NCI-H1417 treated with DMSO at 0.1 percent for 48 hours (cell line): ENCODE results near the gene CDT1.
"Not testable (repeated sequence)": the region's sequence is repeated elsewhere in the genome, so short reads cannot be mapped to it uniquely, and the experiment has no call there.

Source experiments
- DNase-seq: peaks from one replicate; lab custom pipeline; 2025; lab: John Stamatoyannopoulos, UW

Gene CDT1

DNA sequence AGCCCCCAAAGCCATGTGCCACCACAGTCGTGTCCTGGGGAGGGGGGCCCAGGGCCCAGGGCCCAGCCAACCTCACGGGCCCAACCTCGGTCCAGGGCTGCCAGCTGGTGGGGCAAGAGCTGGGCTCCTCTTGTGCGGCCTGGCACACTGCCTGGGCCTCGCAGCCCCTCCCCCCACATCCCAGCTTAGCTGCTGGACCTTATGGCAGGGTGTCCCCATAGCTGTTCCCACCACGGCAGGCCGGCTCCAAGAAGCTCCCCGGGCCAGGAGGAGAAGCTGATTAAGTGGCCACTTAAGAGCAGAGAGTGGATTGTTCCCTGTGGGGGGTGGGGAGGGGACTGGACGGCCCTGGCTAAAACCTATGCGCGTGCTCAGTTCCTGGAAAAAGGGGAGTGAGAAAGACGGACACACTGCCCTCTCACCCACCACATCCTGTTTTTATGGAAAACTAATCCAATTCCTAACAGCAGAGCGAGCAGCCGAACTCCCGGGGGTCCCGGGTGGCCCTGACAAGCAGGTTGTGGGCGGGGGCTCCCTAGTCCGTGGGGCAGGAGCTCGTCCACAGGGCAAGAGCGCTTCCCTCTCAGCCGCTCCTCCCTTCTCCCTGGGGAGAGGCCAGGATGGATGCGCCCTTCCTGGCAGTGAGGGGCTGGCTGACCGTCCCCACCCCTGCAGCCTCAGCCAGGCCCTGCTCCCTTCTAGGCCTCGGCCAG is 35.4 kb upstream of the CDT1 start:
- no peak for DNase-seq

DNA sequence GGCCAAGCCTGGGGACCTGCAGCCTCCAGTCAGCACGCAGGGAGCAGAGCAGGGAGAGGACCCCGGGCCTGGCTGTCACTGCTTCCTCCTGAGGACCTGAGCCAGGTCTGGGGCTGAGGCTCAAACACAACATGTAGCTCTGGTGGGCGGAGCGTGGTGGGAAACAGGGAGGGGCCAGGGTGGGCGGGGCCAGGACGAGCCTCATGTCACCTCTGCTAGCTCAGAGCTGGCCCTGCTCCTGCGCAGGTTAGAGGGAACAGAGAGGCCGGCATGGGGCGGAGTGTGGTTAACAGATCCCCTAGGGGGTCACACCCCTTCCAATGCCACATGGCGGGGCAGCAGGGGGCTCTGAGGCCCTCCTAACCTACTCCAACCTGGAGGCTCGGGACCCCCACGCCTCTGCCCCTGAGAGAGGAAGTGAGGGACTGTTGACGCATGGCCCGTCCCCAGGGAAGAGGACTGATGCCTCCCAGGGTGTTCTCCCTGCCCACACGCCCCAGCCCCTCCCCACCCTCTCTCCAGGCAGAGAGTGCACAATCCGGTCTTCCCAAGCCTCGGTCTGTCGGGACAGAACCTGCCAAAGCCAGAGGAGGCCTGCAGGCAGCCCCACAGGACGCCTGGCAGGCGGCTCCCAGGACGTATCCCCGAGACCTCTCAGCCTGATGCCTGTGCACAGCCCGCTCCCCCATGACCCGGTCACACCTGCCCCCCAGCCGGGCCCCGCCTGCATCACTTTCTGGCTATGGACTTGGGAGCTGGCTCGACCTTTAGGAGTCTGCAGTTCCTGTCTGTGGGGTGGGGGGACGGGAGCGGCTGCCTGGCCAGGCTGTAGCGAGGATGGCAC is 33.8 kb upstream of the CDT1 start:
- no peak for DNase-seq

DNA sequence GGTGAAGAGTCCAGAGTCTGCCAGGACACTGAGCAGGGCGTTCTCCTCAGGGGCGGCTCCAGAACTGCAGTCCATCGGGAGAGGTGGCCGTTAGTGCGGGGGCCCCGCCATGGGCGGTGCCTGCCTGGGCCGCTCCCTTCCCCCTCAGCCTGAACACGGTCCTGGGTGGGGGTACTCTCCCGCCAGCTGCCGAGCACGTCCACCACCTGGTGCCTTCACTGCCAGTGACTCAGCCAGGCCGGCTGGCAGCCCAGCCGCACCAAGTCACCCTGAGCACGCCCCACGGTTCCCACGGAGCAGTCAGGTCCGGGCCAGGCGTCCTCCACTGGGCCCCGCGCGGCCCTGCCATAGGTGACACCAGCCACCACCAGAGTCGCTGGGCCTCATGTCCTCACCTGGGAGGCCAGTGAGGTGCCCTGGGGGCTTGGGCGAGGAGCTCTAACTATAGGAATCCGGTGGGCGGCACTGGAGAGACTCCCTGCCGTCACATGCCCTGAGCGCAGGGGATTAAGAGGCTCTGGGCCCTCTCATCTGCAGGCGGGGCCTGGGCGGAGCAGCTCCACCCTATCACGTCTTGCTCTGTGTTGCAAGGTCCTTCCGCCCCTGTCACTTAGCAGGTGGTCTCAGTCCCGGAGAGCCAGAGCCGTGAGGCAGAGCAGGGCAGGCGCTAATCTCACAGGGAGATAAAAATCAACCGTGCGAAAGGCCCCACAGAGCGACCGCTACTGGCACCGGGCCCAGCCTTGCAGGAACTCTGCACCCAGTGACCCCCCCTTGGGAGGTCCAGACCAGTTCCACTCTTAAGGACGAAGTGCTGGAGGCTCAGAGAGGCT is 32.9 kb upstream of the CDT1 start:
- no peak for DNase-seq

DNA sequence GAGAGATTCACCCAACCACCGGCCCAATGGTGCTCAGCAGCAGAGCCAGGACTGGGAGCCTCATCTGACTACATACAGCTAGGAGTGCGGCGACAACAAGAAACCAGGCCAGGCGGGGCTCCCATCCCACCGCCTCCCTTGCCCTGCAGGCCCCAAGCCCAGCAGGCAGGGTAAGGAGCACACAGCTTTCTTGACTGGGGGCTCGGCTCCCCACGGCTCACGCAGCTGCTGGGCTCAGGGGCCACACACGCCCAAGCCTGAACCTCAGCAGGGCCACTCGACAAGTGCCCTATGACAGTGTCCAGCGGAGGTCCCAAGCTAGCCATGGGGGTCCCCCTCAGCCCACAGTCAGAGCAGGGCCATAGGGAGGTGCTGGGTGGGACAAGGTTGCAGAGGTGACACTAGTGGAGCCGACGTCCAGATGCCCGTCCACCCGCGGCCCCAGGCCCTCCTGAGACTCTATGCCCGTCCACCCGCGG is 32.3 kb upstream of the CDT1 start:
- no peak for DNase-seq

DNA sequence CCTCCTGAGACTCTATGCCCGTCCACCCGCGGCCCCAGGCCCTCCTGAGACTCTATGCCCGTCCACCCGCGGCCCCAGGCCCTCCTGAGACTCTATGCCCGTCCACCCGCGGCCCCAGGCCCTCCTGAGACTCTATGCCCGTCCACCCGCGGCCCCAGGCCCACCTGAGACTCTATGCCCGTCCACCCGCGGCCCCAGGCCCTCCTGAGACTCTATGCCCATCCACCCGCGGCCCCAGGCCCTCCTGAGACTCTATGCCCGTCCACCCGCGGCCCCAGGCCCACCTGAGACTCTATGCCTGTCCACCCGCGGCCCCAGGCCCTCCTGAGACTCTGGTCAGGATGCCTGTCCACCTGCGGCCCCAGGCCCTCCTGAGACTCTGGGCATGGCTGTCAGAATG is 31.8 kb upstream of the CDT1 start:
- DNase-seq: not testable (repeated sequence)

DNA sequence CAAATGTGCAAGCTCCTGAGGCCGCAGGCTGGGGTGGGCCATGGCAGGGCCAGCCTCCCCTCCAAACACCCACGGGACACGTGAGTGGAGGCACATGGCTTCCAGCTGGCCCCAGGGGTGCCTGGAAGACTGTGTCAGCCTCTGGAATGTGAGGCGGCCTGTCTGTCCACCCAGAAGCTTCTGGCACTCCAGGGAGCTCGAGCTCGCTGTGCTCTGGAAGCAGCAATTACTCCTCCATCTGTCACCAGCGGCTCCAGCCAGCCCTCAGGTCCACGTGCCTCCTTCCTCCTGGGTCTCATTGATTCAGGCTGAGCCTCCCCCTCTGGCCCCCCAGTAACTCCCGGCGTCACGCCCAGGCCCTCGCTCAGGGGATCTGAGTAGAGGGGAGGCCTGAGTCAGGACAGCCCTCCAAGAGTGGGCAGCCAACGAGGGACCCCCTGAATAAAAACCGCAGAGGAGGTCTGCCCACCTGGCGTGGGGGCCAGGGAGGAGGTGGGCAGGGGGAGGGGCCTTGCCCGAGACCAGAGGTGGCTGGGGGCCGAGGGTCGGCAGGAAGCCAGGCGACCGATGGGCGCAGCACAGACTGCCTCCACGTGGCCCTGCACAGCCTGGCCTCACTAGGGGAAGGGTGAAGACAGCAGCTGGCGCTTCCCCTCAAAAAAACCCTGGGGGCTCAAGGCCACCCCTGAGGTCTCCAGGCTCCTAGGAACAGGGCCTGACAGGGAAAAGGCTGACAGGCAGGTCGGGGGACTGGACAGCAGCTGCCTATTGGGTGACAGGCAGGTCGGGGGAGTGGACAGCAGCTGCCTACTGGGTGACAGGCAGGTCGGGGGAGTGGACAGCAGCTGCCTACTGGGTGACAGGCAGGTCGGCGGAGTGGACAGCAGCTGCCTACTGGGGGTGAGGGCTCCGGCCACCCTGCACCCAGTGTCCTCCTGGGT is 30.4 kb upstream of the CDT1 start:
- no peak for DNase-seq

DNA sequence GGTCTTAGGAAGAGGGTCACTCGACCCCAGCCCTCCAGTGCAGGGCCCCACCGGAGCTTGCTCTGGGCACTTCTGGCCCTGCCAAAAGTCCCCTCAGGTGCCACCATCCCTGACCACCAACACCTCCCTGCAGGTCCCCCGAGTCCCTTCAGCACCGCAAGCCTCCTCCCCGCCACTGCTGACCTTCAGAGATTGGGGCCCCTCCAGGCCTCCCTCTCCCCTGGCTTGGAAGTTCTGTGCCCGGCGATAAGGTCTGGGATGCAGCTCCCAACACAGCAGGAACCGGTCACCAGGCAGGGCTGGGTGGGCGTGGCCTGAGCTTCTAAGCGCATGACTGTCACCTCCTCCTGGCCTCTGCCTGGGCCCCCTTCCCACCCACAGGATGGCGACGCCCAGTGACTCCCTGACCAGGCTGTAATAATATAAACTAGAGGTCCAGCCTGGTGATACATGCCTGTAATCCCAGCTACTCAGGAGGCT is 29.7 kb upstream of the CDT1 start:
- no peak for DNase-seq

DNA sequence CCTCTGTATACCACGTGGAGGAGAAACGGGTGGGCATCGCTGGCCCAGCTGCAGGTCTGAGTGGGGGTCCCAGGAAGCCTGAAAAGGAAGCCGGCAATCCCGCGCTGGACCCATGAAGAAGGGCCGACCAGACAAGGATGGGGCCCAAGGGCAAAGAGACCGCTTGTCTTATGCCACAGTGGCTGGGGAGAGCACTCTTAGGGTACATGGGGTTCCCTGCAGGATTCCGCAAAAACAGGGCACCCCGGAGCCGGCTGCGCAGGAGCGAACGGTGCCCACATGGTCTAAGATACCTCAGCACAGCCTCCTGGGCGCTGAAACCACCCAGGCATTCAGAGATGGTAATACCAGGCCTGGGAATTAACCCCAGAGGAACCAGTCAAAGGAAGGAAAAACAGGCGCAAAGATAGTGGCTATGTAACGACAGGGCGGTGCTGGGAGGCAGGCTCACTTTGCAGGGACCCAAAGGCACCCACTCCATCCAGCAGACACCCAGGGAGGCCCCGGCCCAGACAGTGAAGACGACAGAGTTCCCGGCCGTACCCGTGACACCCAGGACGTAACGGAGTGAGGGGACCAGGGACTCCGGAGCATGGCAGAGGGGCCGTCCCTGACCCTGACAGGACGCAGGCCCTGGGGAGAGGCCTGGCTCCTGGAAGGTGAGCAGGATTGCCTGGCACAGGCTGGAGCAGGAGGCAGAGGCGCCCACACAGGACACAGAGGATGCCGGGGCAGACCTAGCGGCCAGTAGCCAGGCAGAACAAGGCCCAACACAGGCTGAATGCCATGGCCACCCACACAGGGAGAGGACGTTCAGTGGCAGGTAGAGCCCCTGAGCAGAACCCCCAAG is 28.8 kb upstream of the CDT1 start:
- DNase-seq: no peak

DNA sequence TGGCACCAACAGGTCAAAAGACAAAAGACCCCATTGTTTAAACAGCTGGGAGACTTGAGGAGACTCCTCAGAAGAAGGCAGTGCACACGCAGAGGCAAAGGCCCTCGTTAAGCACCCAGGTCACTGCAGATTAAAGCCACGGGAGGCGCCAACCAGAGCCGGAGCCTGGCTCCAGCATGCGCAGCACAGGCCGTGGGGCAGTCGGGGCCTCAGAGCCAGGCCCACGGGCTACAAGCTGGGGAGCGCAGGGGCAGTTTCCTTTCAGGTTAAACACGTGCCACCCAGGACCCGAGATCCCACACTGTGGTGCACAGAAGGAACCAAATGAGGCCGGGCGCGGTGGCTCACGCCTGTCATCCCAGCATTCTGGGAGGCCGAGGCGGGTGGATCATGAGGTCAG is 27.8 kb upstream of the CDT1 start:
- DNase-seq: no peak

DNA sequence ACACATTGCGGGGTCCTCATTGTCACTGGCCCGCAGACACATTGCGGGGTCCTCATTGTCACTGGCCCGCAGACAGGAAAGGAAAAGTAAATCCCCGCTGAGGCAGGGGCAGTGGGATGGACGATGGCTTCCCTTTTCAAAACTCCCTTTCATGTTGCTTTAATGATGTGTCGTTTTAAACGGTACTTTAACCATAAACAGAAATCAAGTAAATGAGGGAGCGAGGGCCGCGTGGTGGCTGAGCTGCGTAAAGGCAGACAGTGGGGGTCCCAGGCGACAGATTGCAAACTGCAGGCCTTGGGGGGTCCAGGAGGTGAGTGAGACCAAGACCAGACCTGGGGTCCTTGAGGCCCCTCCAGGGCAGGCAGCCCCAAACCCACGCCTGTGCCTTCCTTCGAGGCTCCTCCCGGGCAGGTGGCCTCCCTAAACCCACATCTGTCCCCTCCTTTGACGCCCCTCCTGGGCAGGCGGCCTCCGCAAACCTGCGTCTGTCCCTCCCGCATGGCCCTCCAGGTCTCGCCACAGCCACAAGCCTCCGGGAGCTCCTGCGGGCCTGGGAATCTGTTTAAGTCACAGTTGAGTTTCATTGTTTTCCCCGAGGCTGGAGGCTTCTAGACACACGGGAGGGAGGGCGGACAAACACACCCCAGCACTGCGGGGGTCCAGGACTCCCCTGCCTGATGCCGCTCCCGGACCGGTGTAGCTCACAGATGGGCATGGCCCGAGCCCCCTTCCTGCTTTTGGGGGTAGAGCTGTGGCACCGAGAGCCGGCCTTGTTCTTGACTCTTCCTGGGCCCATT is 25.9 kb upstream of the CDT1 start:
- no peak for DNase-seq

DNA sequence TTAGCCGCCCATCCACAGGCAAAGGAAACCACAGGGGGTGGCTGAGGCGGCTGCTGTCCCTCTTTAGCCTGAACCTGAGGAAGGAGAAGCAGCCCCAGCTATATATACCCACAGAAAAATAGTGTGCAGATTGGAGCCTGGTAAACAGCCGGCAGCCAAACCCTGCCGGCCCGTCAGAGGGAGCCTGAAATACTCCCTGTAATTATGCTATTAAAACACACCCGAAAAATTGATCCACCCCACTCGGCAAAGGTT is 25.4 kb upstream of the CDT1 start:
- DNase-seq: no peak

DNA sequence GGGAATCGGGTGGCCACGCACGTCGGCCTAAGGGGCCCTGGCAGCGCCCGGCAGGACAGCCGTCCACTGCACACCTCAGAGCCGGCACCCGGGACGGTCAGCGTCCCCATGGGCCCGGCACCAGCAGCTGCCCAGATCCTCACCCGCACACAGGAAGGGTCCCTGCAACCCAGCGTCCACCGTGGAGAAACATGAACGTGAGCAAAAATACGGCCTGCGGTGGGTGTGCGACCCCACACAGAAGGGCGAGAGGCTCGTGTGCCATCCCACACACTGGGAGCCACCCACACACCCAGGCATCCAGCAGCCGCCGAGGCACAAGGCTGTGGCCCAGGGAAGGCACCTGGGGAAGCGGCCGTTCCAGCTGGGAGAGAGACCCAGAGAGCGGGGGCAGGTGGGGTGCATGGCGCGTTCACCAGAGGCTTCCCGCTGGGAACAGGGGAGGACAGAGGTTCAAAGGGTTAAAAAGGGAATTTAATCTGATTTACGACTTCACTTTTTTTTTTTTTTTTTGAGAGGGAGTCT is 25.0 kb upstream of the CDT1 start:
- DNase-seq: no peak

DNA sequence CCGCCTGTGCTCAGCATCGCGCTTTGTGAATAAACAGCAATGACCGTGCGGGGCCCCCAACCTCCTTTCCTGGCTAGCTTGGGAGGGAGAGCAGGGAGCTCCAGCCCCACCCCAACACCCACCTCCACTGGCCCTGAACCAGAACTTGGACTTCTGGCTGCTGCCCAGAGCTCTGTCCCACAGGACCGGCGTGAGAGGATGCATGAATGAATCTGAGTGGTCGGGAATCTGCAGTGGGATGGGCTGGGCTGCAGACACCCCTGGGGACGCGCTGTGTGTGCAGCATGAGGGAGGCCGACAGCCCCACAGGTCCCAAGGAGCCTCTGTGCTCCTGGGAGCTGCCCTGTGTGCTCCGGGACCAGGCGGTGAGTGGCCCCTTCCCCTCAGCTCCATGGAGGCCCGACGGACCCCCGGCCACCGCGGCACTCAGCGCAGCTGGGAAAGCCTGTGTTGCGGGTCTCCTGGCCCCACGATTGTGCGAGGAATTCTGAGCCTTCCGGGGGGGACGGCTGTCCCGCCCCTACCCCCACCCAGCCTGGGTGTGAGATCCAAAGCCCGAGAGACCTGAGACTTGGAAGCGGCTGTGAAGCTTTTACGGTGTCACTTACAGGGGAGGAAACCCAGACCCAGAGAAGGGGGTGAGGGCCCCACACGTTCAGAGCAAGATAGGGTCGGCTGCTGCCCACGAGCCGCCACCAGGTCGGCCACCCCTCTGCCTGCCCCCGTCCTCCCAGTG is 24.0 kb upstream of the CDT1 start:
- no peak for DNase-seq

DNA sequence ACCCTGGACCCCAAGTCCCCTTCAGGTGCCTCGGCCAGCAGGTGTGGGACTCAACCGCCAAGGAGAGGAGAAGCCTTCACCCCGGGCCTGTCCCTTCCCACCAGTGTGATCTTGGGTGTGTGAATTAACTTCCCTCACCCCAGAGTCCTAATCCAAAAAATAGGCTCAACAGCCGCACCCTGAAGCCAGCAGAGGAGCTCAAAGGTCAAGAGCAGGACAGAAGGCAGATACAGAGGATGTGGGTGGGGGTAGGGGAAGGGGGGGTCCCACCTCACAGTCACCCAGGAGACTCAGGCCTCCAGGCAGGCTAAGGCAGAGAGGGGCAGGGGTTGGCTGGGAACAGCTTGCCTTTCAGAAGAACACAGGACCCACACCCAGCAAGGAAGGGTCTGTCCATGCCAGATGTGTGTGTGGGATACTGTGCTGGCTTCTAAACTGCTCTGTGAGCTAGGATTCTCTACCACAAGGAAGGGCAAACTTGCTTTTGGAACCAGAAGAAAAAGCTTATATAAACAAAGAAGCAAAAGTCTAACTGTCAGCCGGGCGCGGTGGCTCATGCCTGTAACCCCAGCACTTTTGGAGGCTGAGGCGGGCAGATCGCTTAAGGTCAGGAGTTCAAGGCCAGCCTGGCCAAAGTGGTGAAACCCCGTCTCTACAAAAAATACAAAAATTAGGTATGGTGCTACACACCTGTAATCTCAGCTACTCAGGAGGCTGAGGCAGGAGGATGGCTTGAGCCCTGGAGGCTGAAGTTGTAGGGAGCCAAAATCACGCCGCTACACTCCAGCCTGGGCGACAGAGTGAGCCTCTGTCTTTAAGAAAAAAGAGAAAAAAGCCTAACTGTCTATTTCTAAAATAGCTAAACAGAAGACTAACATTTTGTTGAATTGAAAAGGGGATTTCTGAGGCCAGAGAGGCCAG is 23.2 kb upstream of the CDT1 start:
- DNase-seq: no peak

DNA sequence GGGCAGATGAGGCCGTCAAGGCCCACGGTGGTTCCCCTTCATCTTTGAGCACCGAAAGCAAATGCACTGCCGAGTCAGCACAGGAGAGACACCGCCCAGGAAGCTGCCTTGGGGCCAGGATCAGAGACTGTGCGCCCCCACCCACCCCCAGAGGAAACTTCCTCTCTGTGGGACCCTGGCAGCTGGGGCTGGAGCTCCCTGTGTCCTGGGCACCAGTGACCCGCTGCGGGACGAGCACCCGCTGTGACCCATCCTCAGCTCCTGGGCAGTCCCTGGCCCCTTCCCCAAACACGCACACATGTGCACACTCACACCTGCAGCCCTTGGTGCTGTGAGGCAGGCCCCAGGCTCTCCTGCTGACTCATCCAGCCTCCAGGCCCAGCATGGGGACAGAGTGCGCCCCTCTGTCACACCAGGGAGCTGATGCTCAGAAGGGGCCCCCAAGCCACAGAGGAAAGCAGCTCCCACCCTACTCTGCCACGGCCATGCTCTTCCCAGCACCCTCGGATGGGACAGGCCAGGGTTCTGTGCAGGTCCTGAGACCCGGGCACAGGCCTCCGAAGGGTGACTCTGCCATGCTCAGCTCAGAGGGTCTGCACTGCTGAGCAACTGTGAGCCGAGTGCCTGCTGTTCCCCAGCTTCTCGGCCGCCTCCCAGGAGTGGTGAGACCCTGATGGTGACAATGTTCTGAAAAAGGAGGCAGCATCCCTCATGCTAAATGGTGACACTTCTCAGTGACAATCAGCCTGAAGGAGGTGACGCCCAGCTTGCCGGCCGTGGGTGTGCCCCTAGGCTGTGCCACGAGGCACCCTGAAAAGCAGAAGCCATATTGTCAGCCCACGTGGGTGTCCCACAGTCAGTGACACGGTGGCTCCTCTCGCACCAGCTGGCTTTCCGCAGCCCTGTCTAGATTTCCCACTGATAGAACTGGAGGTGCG is 22.2 kb upstream of the CDT1 start:
- no peak for DNase-seq
